Smooth muscle cell of the pulmonary artery (primary cell): Measurements from ENCODE around the gene OR6V1. TPM values are rescaled to one million over a fixed set of nuclear protein-coding genes. Genes with fewer than 3 reads are reported as not detected.

Experiments used
- total RNA-seq: library from RNA; depleted of rRNA; stranded (reverse); fragments of >200 nt; gene quantifications from 2 replicates; pipeline ENCODE4 v1.2.3, GENCODE V29; 2014

Gene OR6V1
- not detected in 2 replicates for total RNA-seq

DNA sequence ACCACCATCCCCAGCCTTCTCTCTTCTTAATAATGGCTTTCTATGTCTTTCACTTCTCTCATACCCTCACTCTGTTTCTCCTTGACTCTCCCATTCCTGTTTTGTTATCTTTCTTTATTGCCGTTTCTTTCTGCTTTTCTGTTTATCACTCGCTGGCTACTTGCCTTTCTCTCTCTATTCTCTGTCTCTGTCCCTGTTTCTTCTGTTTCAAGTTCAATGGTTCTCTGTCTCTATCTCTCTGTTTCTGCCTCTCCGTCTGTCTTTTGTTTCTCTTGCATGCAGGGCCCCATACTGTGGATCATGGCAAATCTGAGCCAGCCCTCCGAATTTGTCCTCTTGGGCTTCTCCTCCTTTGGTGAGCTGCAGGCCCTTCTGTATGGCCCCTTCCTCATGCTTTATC, at the start of gene OR6V1:
OR6V1 (plus strand) TSS at position 301 of the 400 bp plus-strand sequence; CDS start at position 301, 0 bp downstream.

DNA sequence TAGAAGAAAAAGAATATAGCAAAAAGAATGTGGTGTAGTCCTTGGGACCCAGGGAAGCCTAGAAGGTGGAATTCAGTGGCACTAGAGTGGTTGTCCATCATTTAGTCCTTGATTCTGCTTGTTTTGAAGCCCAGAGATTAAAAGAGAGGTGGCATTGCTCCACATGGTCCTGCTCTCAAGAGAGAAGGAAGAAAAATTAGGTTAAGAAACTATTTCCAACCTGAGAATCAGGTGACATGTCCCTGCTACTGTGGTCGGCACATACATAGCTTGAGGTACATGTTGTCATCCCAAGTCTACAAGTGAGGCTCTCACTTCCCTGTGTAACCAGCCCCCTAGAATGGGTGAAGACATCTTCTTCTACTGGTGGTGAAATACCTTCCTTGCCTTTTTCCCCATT, 25.1 kb upstream of the OR6V1 start, which contains the start of gene OR9A2:
OR9A2 (minus strand) TSS at position 101 of the 400 bp plus-strand sequence; CDS start at position 101, 0 bp downstream.

Other genes with a start within 250 kb of the OR6V1 start
- gene EPHB6, start 197.3 kb upstream of the OR6V1 start, total RNA-seq, result 1.7 and 18.4 TPM in 2 replicates
- gene TRPV6, start 166.6 kb upstream of the OR6V1 start, total RNA-seq, result not detected in 2 replicates
- gene TRPV5, start 118.6 kb upstream of the OR6V1 start, total RNA-seq, result not detected in 2 replicates
- gene LLCFC1, start 112.9 kb upstream of the OR6V1 start, total RNA-seq, result not detected in 2 replicates
- 0.13 TPM in 1 of 2 replicates, not detected in the other for gene KEL, start 90.0 kb upstream of the OR6V1 start, total RNA-seq
- gene OR9A2, start 25.2 kb upstream of the OR6V1 start, total RNA-seq, result 0.13 TPM in 1 of 2 replicates, not detected in the other
- gene PIP, start 79.7 kb downstream of the OR6V1 start, total RNA-seq, result not detected in 2 replicates
- not detected in 2 replicates for gene TAS2R39, start 131.1 kb downstream of the OR6V1 start, total RNA-seq
- gene TAS2R40, start 169.7 kb downstream of the OR6V1 start, total RNA-seq, result not detected in 2 replicates
- 71.8 and 80.3 TPM in 2 replicates for gene GSTK1, start 211.1 kb downstream of the OR6V1 start, total RNA-seq
- gene TMEM139, start 232.6 kb downstream of the OR6V1 start, total RNA-seq, result 0.23 TPM in 1 of 2 replicates, not detected in the other
- gene CASP2, start 236.0 kb downstream of the OR6V1 start, total RNA-seq, result 12.4 and 13.6 TPM in 2 replicates